ENCODE data around the gene KRTAP6-3. TPM values are rescaled to one million over a fixed set of nuclear protein-coding genes. Genes with fewer than 3 reads are reported as not detected.

KRTAP6-3 gene
- total and polyA plus RNA-seq, 2 donors from 2014 or later = not detected

GRCh38 chr21:30582870-30583269 lies 9.4 kb upstream of the KRTAP6-3 start:
- TF ChIP-seq CTCF (IDR thresholded peaks at IDR 0.05; ENCODE audit: borderline replicate concordance, extremely low read depth, insufficient read depth) = no peak
- Histone ChIP-seq H3K27me3 (ENCODE audit: control insufficient read depth, insufficient read depth, low read length) (no peaks in the 10 kb centered on the region), H3K4me1 (ENCODE audit: control insufficient read depth in 2 of 3, insufficient read depth in 2 of 3, low read depth in 1 of 3, low read length in 3 of 3) (no peaks in the 10 kb centered on the region), H3K36me3 (ENCODE audit: control insufficient read depth in 2 of 3, insufficient read depth in 3 of 3, low read length in 3 of 3) (no peaks in the 10 kb centered on the region), H3K9ac (ENCODE audit: low read length in 3 of 3) (no peak overlapping the region), H3K4me3 (ENCODE audit: low read length in 3 of 3) (no peak overlapping the region), H3K27ac (ENCODE audit: low read depth in 2 of 2, low read length in 2 of 2) (no peak overlapping the region), H3K9me3 (ENCODE audit: control insufficient read depth in 2 of 3, insufficient read depth in 1 of 3, low read length in 3 of 3) (peaks cover 0 to 3% (median 0%) of the 10 kb centered on the region in 3 donors)
- intact Hi-C loops (cut with DNase I) = no loop called here
- no peak for FAIRE-seq
- DNase-seq = no peak

- TF ChIP-seq CTCF (IDR thresholded peaks at IDR 0.05; ENCODE audit: borderline replicate concordance, extremely low read depth, insufficient read depth) = no peak
- Histone ChIP-seq H3K4me3 (ENCODE audit: low read length in 3 of 3) (no peak within 1 kb of the TSS), H3K4me1 (ENCODE audit: control insufficient read depth in 2 of 3, insufficient read depth in 2 of 3, low read depth in 1 of 3, low read length in 3 of 3) (no peaks in the 10 kb centered on the region), H3K9me3 (ENCODE audit: control insufficient read depth in 2 of 3, insufficient read depth in 1 of 3, low read length in 3 of 3) (peaks cover 0 to under 1% (median 0%) of the 10 kb centered on the region in 3 donors), H3K9ac (ENCODE audit: low read length in 3 of 3) (no peak within 1 kb of the TSS), H3K27ac (ENCODE audit: low read depth in 2 of 2, low read length in 2 of 2) (no peak within 1 kb of the TSS), H3K36me3 (ENCODE audit: control insufficient read depth in 2 of 3, insufficient read depth in 3 of 3, low read length in 3 of 3) (no peaks in the 10 kb centered on the region), H3K27me3 (ENCODE audit: control insufficient read depth, insufficient read depth, low read length) (no peaks in the 10 kb centered on the region)
- intact Hi-C loops (cut with DNase I) = no loop called here
- DNase-seq (no peak), FAIRE-seq (no peak)
These were observed 1.9 kb upstream of the KRTAP6-3 start, which contains the start of gene KRTAP22-2 for GRCh38 chr21:30590297-30590696. KRTAP22-2 (minus strand) TSS chr21:30590397.

- Histone ChIP-seq H3K4me3 (ENCODE audit: low read length in 3 of 3) (no peak within 1 kb of the TSS), H3K27ac (ENCODE audit: low read depth in 2 of 2, low read length in 2 of 2) (no peak within 1 kb of the TSS), H3K36me3 (ENCODE audit: control insufficient read depth in 2 of 3, insufficient read depth in 3 of 3, low read length in 3 of 3) (no peaks in the 10 kb centered on the region), H3K27me3 (ENCODE audit: control insufficient read depth, insufficient read depth, low read length) (no peaks in the 10 kb centered on the region), H3K9ac (ENCODE audit: low read length in 3 of 3) (no peak within 1 kb of the TSS), H3K4me1 (ENCODE audit: control insufficient read depth in 2 of 3, insufficient read depth in 2 of 3, low read depth in 1 of 3, low read length in 3 of 3) (no peaks in the 10 kb centered on the region), H3K9me3 (ENCODE audit: control insufficient read depth in 2 of 3, insufficient read depth in 1 of 3, low read length in 3 of 3) (no peaks in the 10 kb centered on the region)
- intact Hi-C loops (cut with DNase I) = no loop called here
- no peak for DNase-seq
- no peak for TF ChIP-seq CTCF (IDR thresholded peaks at IDR 0.05; ENCODE audit: borderline replicate concordance, extremely low read depth, insufficient read depth)
- FAIRE-seq = no peak
These were observed 6.6 kb downstream of the KRTAP6-3 start, which contains the start of gene KRTAP6-2 for GRCh38 chr21:30598802-30599201. KRTAP6-2 (minus strand) TSS chr21:30598902; CDS start chr21:30598874, 28 bp downstream.

- no peak within 1 kb of the TSS for H3K4me3 ChIP-seq (ENCODE audit: low read length in 3 of 3)
- intact Hi-C loops (cut with DNase I) = no loop called here
- no peak within 1 kb of the TSS for H3K27ac ChIP-seq (ENCODE audit: low read depth in 2 of 2, low read length in 2 of 2)
- H3K36me3 ChIP-seq (ENCODE audit: control insufficient read depth in 2 of 3, insufficient read depth in 3 of 3, low read length in 3 of 3) = no peaks in the 10 kb centered on the region
- H3K9ac ChIP-seq (ENCODE audit: low read length in 3 of 3) = no peak within 1 kb of the TSS
- no peaks in the 10 kb centered on the region for H3K9me3 ChIP-seq (ENCODE audit: control insufficient read depth in 2 of 3, insufficient read depth in 1 of 3, low read length in 3 of 3)
- no peak for TF ChIP-seq CTCF (IDR thresholded peaks at IDR 0.05; ENCODE audit: borderline replicate concordance, extremely low read depth, insufficient read depth)
- no peak for DNase-seq
- no peaks in the 10 kb centered on the region for H3K27me3 ChIP-seq (ENCODE audit: control insufficient read depth, insufficient read depth, low read length)
- no peak for FAIRE-seq
- no peaks in the 10 kb centered on the region for H3K4me1 ChIP-seq (ENCODE audit: control insufficient read depth in 2 of 3, insufficient read depth in 2 of 3, low read depth in 1 of 3, low read length in 3 of 3)
These were observed 8.5 kb downstream of the KRTAP6-3 start, which contains the start of gene KRTAP22-1 for GRCh38 chr21:30600787-30601186. KRTAP22-1 (plus strand) TSS chr21:30601087.
